ENCODE data around the gene CDK5R1. TPM values are rescaled to one million over a fixed set of nuclear protein-coding genes. Genes with fewer than 3 reads are reported as not detected.

The CDK5R1 gene
- total RNA-seq, 4 donors from 2014 or later, result 5.7 to 12.1 (median 10.7) TPM

DNA sequence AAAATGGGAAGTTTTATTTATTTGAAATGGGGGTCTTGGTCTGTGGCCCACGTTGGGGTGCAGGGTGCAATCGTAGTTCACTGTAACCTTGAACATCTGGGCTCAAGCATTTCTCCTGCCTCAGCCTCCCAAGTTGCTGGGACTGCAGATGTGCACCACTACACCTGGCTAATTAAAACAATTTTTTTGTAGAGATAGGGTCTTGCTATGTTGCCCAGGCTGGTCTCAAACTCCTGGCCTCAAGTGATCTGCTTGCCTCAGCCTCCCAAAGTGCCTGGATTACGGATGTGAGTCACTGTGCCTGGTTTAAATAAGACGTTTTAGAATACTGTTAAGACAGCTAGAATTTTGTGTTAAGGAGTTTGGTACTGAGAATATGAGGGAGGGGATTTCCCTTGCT lies 26.7 kb upstream of the CDK5R1 start:
- Histone ChIP-seq H3K4me3 (no peak overlapping the region), H3K27me3 (no peaks in the 10 kb centered on the region), H3K9me3 (no peaks in the 10 kb centered on the region), H3K36me3 (peaks cover 4 to 97% (median 30%) of the 10 kb centered on the region in 3 donors), H3K27ac (no peak overlapping the region), H3K4me1 (peaks cover 0 to 8% (median 0%) of the 10 kb centered on the region in 3 donors)
- DNase-seq, result no peak
- 96 to 97% methylated on average over 2 to 4 of the region's 4 CpGs for WGBS, 2 donors
- TF ChIP-seq, protein P1, sequence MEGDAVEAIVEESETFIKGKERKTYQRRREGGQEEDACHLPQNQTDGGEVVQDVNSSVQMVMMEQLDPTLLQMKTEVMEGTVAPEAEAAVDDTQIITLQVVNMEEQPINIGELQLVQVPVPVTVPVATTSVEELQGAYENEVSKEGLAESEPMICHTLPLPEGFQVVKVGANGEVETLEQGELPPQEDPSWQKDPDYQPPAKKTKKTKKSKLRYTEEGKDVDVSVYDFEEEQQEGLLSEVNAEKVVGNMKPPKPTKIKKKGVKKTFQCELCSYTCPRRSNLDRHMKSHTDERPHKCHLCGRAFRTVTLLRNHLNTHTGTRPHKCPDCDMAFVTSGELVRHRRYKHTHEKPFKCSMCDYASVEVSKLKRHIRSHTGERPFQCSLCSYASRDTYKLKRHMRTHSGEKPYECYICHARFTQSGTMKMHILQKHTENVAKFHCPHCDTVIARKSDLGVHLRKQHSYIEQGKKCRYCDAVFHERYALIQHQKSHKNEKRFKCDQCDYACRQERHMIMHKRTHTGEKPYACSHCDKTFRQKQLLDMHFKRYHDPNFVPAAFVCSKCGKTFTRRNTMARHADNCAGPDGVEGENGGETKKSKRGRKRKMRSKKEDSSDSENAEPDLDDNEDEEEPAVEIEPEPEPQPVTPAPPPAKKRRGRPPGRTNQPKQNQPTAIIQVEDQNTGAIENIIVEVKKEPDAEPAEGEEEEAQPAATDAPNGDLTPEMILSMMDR (IDR thresholded peaks at IDR 0.05), result no peak
- TF ChIP-seq POLR2A (IDR thresholded peaks at IDR 0.05), result no peak
- intact Hi-C loops (cut with DNase I), result no loop called here

DNA sequence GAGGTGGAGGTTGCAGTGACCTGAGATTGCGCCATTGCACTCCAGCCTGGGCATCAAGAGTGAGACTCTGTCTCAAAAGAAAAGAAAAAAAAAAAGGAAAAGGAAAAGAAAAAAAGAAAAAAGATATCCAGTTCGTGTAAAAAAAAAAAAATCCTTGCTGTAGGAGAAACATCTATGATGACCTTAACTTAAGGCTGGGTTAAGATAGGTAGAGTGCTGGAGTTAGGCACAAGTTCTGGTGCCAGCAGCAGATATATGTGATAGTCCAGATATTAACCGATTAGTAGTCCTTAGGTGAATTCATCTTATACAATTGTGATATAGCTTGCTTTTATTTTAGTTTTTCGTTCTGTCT lies 25.3 kb upstream of the CDK5R1 start:
- WGBS, 2 donors, result 48 to 62% methylated on average over 3 to 4 of the region's 4 CpGs
- Histone ChIP-seq H3K9me3 (no peaks in the 10 kb centered on the region), H3K27ac (no peak overlapping the region), H3K4me3 (no peak overlapping the region), H3K27me3 (no peaks in the 10 kb centered on the region), H3K4me1 (peaks cover 0 to 8% (median 0%) of the 10 kb centered on the region in 3 donors), H3K36me3 (peaks cover 4 to 97% (median 26%) of the 10 kb centered on the region in 3 donors)
- no peak for TF ChIP-seq POLR2A (IDR thresholded peaks at IDR 0.05)
- TF ChIP-seq, protein P1 (IDR thresholded peaks at IDR 0.05), result no peak
- intact Hi-C loops (cut with DNase I), result no loop called here
- DNase-seq, result no peak

DNA sequence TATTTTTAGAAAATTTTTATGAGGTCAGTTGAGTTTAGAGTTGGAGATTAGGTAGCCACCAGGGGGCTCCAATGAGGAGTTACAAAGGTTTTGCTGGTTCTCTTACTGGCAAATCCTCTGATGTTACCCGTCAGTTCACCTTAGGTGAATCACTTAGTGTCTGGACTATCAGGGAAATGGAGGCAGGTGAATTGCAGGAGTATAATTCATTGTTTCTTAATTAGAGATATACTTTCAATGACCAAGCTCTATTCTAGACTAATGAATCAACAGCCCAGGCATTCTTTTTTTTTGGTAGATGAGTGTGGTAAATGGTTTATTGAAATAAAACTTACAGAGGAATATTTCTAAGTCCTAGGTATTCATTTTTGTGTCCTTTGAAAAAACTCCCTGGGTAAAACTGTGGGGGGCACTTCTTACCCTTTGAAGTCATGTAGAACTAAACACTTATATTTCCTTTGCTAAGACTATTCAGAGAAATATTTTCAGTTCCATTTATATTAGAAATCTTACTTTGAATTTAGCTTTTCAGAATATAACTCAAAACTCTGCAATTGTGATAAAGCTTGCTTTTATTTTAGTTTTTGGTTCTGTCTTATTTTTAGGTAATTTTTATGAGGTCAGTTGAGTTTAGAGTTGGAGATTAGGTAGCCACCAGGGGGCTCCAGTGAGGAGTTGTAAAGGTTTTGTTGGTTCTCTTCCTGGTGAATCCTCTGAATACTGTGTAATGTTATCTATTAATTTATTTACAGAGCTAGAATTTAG lies 24.8 kb upstream of the CDK5R1 start:
- H3K4me1 ChIP-seq, result peaks cover 0 to 8% (median 0%) of the 10 kb centered on the region in 3 donors
- no peaks in the 10 kb centered on the region for H3K9me3 ChIP-seq
- peaks cover 4 to 97% (median 20%) of the 10 kb centered on the region in 3 donors for H3K36me3 ChIP-seq
- TF ChIP-seq, protein P1 (IDR thresholded peaks at IDR 0.05), result peak; percentile 37 to 60 (median 53)
- no peak for TF ChIP-seq POLR2A (IDR thresholded peaks at IDR 0.05)
- intact Hi-C loops (cut with DNase I), result no loop called here
- no peak for DNase-seq
- H3K27ac ChIP-seq, result no peak overlapping the region
- 29 to 33% methylated on average over 1 of the region's 1 CpG for WGBS, 2 donors
- no peaks in the 10 kb centered on the region for H3K27me3 ChIP-seq
- no peak overlapping the region for H3K4me3 ChIP-seq

DNA sequence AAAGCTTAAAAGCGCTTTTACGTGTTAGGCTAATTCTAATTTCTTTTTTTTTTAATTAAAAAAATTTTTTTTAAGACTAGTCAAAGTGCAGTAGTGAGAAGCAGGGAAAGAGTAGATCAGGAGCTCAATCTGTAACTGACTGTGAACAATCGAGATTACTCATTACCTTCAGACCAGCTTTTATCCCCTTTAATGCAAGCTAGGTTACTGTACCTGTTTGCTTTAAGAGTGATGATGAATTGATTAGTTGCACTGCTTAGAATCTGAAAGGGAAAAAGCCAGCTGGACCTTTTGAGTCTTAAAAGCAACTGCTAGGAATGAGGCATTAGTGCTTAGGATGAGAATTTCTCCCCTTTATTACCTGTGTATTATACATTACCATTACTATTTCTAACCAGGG lies 23.5 kb upstream of the CDK5R1 start:
- Histone ChIP-seq H3K27ac (no peak overlapping the region), H3K4me3 (no peak overlapping the region), H3K27me3 (no peaks in the 10 kb centered on the region), H3K9me3 (no peaks in the 10 kb centered on the region), H3K4me1 (peaks cover 0 to 8% (median 0%) of the 10 kb centered on the region in 3 donors), H3K36me3 (peaks cover 3 to 97% (median 19%) of the 10 kb centered on the region in 3 donors)
- no peak for TF ChIP-seq POLR2A (IDR thresholded peaks at IDR 0.05)
- TF ChIP-seq, protein P1 (IDR thresholded peaks at IDR 0.05), result no peak
- intact Hi-C loops (cut with DNase I), result no loop called here
- no peak for DNase-seq
- WGBS, 2 donors, result 71 to 98% methylated on average over 3 of the region's 3 CpGs

DNA sequence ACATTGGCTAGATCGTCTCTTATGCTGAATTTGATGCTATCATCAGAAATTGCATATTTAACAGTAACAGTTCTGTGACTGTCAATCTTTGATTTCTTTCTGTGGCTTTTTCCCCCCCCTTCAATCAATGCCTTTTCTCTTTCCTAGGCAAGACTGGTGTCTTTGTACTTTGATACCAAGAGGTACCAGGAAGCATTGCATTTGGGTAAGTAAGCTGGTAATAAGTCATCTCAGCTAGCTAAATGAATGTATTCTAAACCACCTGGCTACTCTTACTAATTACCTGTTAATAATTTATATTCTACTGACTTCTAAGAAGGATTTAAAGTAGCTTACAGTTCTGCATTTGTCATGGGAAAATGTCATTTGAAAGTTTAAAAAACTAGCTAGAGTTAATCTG lies 22.4 kb upstream of the CDK5R1 start:
- WGBS, 2 donors, result 76 to 91% methylated on average over 1 of the region's 1 CpG
- H3K9me3 ChIP-seq, result no peaks in the 10 kb centered on the region
- DNase-seq, result no peak
- peaks cover 6 to 97% (median 23%) of the 10 kb centered on the region in 3 donors for H3K36me3 ChIP-seq
- H3K27me3 ChIP-seq, result no peaks in the 10 kb centered on the region
- H3K27ac ChIP-seq, result no peak overlapping the region
- H3K4me3 ChIP-seq, result no peak overlapping the region
- no peak for TF ChIP-seq POLR2A (IDR thresholded peaks at IDR 0.05)
- TF ChIP-seq, protein P1 (IDR thresholded peaks at IDR 0.05), result no peak
- intact Hi-C loops (cut with DNase I), result no loop called here
- peaks cover 0 to 8% (median 0%) of the 10 kb centered on the region in 3 donors for H3K4me1 ChIP-seq

Data from esophagus squamous epithelium (tissue), 5 donors.